Central memory CD8-positive, alpha-beta T cell (primary cell): ENCODE data around the gene CLDN20.
"Not testable (repeated sequence)": the region's sequence is repeated elsewhere in the genome, so short reads cannot be mapped to it uniquely, and the experiment has no call there.

Experiments
- ATAC-seq: fragments of 150-1000 bp; cut with Tn5 transposase; replicated peaks from 2 replicates; pipeline ENCODE4 v1.10.0; 2022; ENCODE audit warnings: mild to moderate bottlenecking, moderate FRiP score, moderate number of reproducible peaks; ENCODE audit not compliant: poor library complexity, severe bottlenecking; ENCODE audit errors: extremely low read depth
- DNase-seq, 2 donors: peaks; one replicate each; pipeline ENCODE4 v3.0.0; 2021; ENCODE audit warnings: low spot score in 2 of 2
- H3K27ac Mint-ChIP-seq: one replicate; pipeline ENCODE4 v1.8.0; 2022; ENCODE audit warnings: low read depth, mild to moderate bottlenecking, moderate library complexity, mixed read lengths
- H3K27me3 Mint-ChIP-seq: one replicate; pipeline ENCODE4 v1.8.0; 2022; ENCODE audit warnings: mixed read lengths
- H3K36me3 Mint-ChIP-seq: one replicate; pipeline ENCODE4 v1.8.0; 2022; ENCODE audit warnings: mild to moderate bottlenecking, moderate library complexity, mixed read lengths; ENCODE audit not compliant: insufficient read depth
- H3K4me1 Mint-ChIP-seq: one replicate; pipeline ENCODE4 v1.8.0; 2022; ENCODE audit warnings: mixed read lengths
- H3K4me3 Mint-ChIP-seq: one replicate; pipeline ENCODE4 v1.8.0; 2022; ENCODE audit warnings: mild to moderate bottlenecking, moderate library complexity, mixed read lengths
- H3K9me3 Mint-ChIP-seq: one replicate; pipeline ENCODE4 v1.8.0; 2022; ENCODE audit warnings: mixed read lengths

Gene CLDN20

DNA sequence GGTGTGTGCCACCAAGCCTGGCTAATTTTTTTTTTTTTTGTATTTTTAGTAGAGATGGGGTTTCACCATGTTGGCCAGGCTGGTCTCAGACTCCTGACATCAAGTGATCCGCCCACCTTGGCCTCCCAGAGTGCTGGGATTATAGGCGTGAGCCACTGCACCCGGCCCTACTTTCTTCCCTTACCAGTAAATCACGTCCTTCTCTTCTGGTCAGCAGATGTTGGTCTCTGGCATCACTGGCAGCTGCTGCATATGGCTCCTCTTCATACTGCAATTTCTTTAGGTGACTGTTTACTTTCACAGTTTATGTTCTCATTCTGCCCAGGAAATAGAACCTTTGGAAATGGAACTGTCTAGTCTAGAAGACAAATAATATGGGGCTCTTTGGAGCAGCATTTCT, 32.8 kb upstream of the CLDN20 start:
- H3K27ac Mint-ChIP-seq, DNase-seq, ATAC-seq, H3K36me3 Mint-ChIP-seq, H3K4me3 Mint-ChIP-seq, H3K9me3 Mint-ChIP-seq, H3K27me3 Mint-ChIP-seq, H3K4me1 Mint-ChIP-seq: not testable (repeated sequence)

DNA sequence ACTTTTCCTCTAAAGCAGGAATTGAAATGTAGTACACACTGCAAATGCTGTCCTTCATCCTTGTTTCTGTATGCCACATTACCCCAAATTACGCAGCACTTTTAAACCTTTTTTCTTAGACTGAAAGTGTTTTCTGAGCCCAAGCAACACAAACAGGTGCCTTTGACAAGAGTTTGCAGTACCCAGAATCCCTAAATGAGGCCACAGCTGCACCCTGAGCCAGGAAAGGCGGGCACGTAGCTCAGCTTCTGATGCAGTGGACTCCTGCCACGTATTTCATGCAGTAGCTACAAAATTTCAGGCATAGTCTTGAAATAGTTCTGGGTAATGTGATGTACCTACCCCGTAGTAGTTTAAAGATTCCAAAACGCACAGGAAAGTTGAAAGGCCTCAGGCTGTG, 31.0 kb upstream of the CLDN20 start:
- Mint-ChIP-seq H3K9me3 (no peaks in the 10 kb centered on the region), H3K27me3 (peaks cover 2% of the 10 kb centered on the region), H3K4me1 (no peaks in the 10 kb centered on the region), H3K36me3 (no peaks in the 10 kb centered on the region), H3K4me3 (no peak overlapping the region), H3K27ac (no peak overlapping the region)
- no peak for ATAC-seq
- DNase-seq, result no peak

- H3K9me3 Mint-ChIP-seq, result no peaks in the 10 kb centered on the region
- DNase-seq (no peak), ATAC-seq (no peak)
- H3K27me3 Mint-ChIP-seq, result peaks cover 16% of the 10 kb centered on the region
- H3K36me3 Mint-ChIP-seq, result no peaks in the 10 kb centered on the region
- H3K4me1 Mint-ChIP-seq, result no peaks in the 10 kb centered on the region
- H3K4me3 Mint-ChIP-seq, result no peak overlapping the region
- H3K27ac Mint-ChIP-seq, result no peak overlapping the region
These were observed 29.6 kb upstream of the CLDN20 start for GRCh38 chr6:155234167-155234566.

- H3K27me3 Mint-ChIP-seq, result peaks cover 21% of the 10 kb centered on the region
- no peak for DNase-seq
- no peak overlapping the region for H3K27ac Mint-ChIP-seq
- no peak overlapping the region for H3K4me3 Mint-ChIP-seq
- H3K4me1 Mint-ChIP-seq, result no peaks in the 10 kb centered on the region
- no peaks in the 10 kb centered on the region for H3K36me3 Mint-ChIP-seq
- no peaks in the 10 kb centered on the region for H3K9me3 Mint-ChIP-seq
- no peak for ATAC-seq
These were observed 29.1 kb upstream of the CLDN20 start for GRCh38 chr6:155234687-155235086.

GRCh38 chr6:155235087-155235486, 28.7 kb upstream of the CLDN20 start:
- Mint-ChIP-seq H3K4me3 (no peak overlapping the region), H3K4me1 (no peaks in the 10 kb centered on the region), H3K27ac (no peak overlapping the region), H3K9me3 (no peaks in the 10 kb centered on the region), H3K27me3 (peaks cover 25% of the 10 kb centered on the region), H3K36me3 (no peaks in the 10 kb centered on the region)
- no peak for DNase-seq
- no peak for ATAC-seq

DNA sequence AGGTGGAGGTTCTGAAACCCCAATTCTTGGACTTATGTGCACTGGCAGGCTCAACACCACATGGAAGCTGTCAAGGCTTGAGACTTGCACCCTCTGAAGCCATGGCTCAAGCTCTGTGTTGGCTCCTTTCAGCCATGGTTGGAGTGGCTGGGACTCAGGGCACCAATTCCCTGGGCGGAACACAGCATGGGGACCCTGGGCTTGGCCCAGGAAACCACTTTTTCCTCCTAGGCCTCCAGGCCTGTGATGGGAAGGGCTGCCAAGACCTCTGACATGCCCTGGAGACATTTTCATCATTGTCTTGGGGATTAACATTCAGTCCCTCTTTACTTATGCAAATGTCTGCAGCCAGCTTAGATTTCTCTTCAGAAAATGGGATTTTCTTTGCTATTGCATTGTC, 26.2 kb upstream of the CLDN20 start:
- Mint-ChIP-seq H3K4me1 (no peaks in the 10 kb centered on the region), H3K36me3 (no peaks in the 10 kb centered on the region), H3K27ac (no peak overlapping the region), H3K4me3 (no peak overlapping the region), H3K9me3 (no peaks in the 10 kb centered on the region), H3K27me3 (peaks cover 32% of the 10 kb centered on the region)
- DNase-seq (no peak), ATAC-seq (no peak)

DNA sequence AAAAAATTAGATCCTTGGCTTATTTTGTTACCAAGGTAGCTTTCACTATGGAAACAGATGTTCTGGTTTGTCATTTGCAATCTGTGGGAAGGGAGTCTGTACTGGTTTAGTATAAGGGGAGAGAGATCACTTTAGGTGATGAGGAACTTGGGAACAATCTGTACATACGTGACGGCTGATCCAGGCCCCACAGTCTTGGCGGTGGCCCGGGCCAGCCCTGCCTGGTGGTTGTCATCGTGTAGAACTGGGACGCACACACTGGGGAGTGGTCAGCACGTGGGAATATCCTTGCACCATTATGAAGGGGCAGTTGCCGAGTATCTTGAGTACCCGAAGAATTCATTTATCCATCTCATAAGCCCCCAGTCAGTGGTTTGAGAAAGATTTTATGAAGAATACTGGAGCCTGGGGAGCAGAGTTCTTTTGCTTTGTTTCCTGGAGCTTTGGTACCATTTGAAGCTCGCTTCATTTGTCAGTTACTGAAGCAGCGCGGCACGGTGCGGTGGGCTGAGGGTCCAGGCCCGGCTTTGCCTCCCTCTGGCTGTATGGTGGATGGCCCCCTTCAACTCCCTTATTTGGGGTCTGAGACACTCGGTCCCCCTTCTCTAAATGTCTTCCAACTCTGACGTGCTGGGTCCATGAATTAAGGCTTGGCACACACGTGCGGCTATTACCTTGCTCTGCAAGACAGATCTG, 22.8 kb upstream of the CLDN20 start:
- Mint-ChIP-seq H3K27ac (no peak overlapping the region), H3K36me3 (no peaks in the 10 kb centered on the region), H3K9me3 (no peaks in the 10 kb centered on the region), H3K27me3 (peaks cover 32% of the 10 kb centered on the region), H3K4me1 (no peaks in the 10 kb centered on the region), H3K4me3 (no peak overlapping the region)
- ATAC-seq (no peak), DNase-seq (no peak)

DNA sequence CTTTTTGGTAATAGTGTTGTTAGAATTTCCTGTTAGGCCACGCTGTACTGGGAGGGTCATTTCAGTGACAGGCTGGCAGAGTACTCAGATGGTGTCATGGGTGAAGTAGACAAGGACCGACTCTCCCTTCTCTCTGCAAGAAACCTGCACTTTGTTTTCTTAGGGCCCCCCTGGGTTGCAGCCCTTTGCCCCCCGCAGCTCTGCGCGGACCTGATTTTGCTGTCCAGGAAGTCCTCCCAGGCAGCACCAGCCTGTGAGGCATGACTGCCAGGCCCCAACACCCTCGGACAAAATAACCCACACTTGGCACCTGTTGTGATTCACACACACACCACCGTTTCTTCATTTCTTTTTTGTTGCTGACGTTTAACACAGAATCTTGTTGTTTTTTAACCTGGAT, 21.8 kb upstream of the CLDN20 start:
- Mint-ChIP-seq H3K27ac (no peak overlapping the region), H3K36me3 (no peaks in the 10 kb centered on the region), H3K27me3 (peaks cover 32% of the 10 kb centered on the region), H3K4me1 (no peaks in the 10 kb centered on the region), H3K4me3 (no peak overlapping the region), H3K9me3 (no peaks in the 10 kb centered on the region)
- no peak for ATAC-seq
- no peak for DNase-seq

- Mint-ChIP-seq H3K9me3 (no peaks in the 10 kb centered on the region), H3K27ac (no peak overlapping the region), H3K27me3 (peaks cover 14% of the 10 kb centered on the region)
These were observed 19.4 kb upstream of the CLDN20 start for GRCh38 chr6:155244434-155244833.

GRCh38 chr6:155245193-155245592, 18.6 kb upstream of the CLDN20 start:
- peaks cover 6% of the 10 kb centered on the region for H3K27me3 Mint-ChIP-seq
- H3K4me1 Mint-ChIP-seq, result no peaks in the 10 kb centered on the region
- no peak for ATAC-seq
- no peak for DNase-seq
- H3K36me3 Mint-ChIP-seq, result peaks cover 2% of the 10 kb centered on the region
- no peaks in the 10 kb centered on the region for H3K9me3 Mint-ChIP-seq
- H3K4me3 Mint-ChIP-seq, result no peak overlapping the region
- no peak overlapping the region for H3K27ac Mint-ChIP-seq

More at GRCh38 chr6:155244434-155244833, 19.4 kb upstream of the CLDN20 start:
- ATAC-seq (no peak), DNase-seq (no peak)
- H3K4me1 Mint-ChIP-seq, result no peaks in the 10 kb centered on the region
- no peak overlapping the region for H3K4me3 Mint-ChIP-seq
- peaks cover 2% of the 10 kb centered on the region for H3K36me3 Mint-ChIP-seq

DNA sequence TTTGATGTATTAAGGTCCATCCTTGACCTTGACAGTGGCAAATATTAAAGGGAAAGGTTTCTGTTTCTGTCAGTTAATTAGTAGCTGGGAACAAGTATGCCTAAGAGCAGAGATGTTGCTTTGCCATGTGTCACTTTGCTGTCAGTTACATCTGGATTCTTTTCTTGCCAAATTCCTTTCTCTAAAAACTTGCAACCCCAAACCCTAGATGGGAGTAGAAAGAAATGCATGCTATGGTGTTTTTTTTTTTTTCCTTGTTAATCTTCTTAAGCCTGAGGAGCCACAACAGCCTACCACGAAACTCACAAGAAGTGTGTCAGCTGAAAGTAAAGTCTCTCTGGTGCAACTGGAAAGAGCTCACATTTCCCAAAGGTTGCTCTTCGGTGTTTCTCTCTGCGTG, 18.0 kb upstream of the CLDN20 start:
- no peaks in the 10 kb centered on the region for H3K9me3 Mint-ChIP-seq
- DNase-seq, result no peak
- peaks cover 2% of the 10 kb centered on the region for H3K36me3 Mint-ChIP-seq
- H3K27me3 Mint-ChIP-seq, result no peaks in the 10 kb centered on the region
- no peak overlapping the region for H3K27ac Mint-ChIP-seq
- ATAC-seq, result no peak
- no peaks in the 10 kb centered on the region for H3K4me1 Mint-ChIP-seq
- H3K4me3 Mint-ChIP-seq, result no peak overlapping the region

GRCh38 chr6:155246825-155247224, 17.0 kb upstream of the CLDN20 start:
- H3K4me3 Mint-ChIP-seq, result no peak overlapping the region
- H3K27ac Mint-ChIP-seq, result no peak overlapping the region
- no peaks in the 10 kb centered on the region for H3K9me3 Mint-ChIP-seq
- H3K27me3 Mint-ChIP-seq, result no peaks in the 10 kb centered on the region
- H3K36me3 Mint-ChIP-seq, result peaks cover 3% of the 10 kb centered on the region
- H3K4me1 Mint-ChIP-seq, result no peaks in the 10 kb centered on the region
- DNase-seq (no peak), ATAC-seq (no peak)

- H3K27me3 Mint-ChIP-seq, result no peaks in the 10 kb centered on the region
- H3K9me3 Mint-ChIP-seq, result no peaks in the 10 kb centered on the region
These were observed 16.2 kb upstream of the CLDN20 start for GRCh38 chr6:155247618-155248007.

More at GRCh38 chr6:155247618-155248007, 16.2 kb upstream of the CLDN20 start:
- ATAC-seq (no peak), DNase-seq (no peak)
- no peaks in the 10 kb centered on the region for H3K4me1 Mint-ChIP-seq
- no peak overlapping the region for H3K4me3 Mint-ChIP-seq
- H3K36me3 Mint-ChIP-seq, result peaks cover 3% of the 10 kb centered on the region
- no peak overlapping the region for H3K27ac Mint-ChIP-seq
